HTR-8/SVneo (cell line): ENCODE results near the gene TMEM229A.

Experiments
- DNase-seq: peaks from one replicate; pipeline ENCODE4 v3.0.0; 2011; ENCODE audit warnings: low spot score, mixed read lengths; ENCODE audit not compliant: insufficient read length
- FAIRE-seq: peaks from 2 replicates; lab custom pipeline; 2011; peaks lifted over from hg19 to GRCh38; lab: Jason Lieb, UNC

TMEM229A gene

GRCh38 chr7:123992913-123993518, 39.9 kb downstream of the TMEM229A start:
- DNase-seq (no peak), FAIRE-seq (no peak)

- DNase-seq, result no peak
- no peak for FAIRE-seq
Measured at GRCh38 chr7:123987445-123987844, 45.4 kb downstream of the TMEM229A start.
